A549 (cell line): ENCODE measurements around the gene C19orf81. TPM values are rescaled to one million over a fixed set of nuclear protein-coding genes. Genes with fewer than 3 reads are reported as not detected.

ENCODE experiments used
- ATAC-seq, 2 experiments: fragments of 200-7000 bp in 1 of 2; fragments of >200 bp in 1 of 2; cut with Nextera tagmentation in 1 of 2; cut with Tn5 transposase in 1 of 2; 3 replicates each; pipeline versions ENCODE4 v1.8.0 to v1.9.1; 2018 to 2020; ENCODE audit warnings: mild to moderate bottlenecking in 1 of 2, moderate library complexity in 1 of 2
- CTCF ChIA-PET: fragments of 300-600 bp; sonication (Branson Sonifier 250); formaldehyde crosslinking; extraction: SDS; loops from one replicate; lab custom pipeline; 2021; ENCODE audit warnings: antibody characterized with exemption, inconsistent platforms; lab: Yijun Ruan, JAX
- POLR2A ChIA-PET: fragments of 350-600 bp; formaldehyde crosslinking; extraction: SDS; loops from one replicate; lab custom pipeline; 2021; ENCODE audit warnings: antibody characterized with exemption, inconsistent platforms; lab: Yijun Ruan, JAX
- DNase-seq, 2 experiments: peaks; one replicate each; pipeline versions ENCODE4 v3.0.0 to v3.0.0-alpha.2; 2011 to 2016; ENCODE audit warnings: low read depth in 1 of 2, low spot score in 1 of 2
- FAIRE-seq: peaks from 2 replicates; lab custom pipeline; 2011; peaks lifted over from hg19 to GRCh38; lab: Jason Lieb, UNC
- H3K27ac ChIP-seq, 2 experiments: fragments of >200 bp; sonication (Bioruptor Twin); formaldehyde crosslinking; 3 replicates each; pipeline ENCODE4 v1.5.1; 2016 to 2017
- H3K4me1 ChIP-seq: fragments of >200 bp; sonication (Bioruptor Twin); formaldehyde crosslinking; 3 replicates; pipeline ENCODE4 v1.6.1; 2016
- H3K4me2 ChIP-seq: fragments of >200 bp; sonication (Bioruptor Twin); formaldehyde crosslinking; 3 replicates; pipeline ENCODE4 v1.6.1; 2016
- H3K4me3 ChIP-seq: fragments of >200 bp; sonication (Bioruptor Twin); formaldehyde crosslinking; 3 replicates; pipeline ENCODE4 v1.5.1; 2016
- H3K9me3 ChIP-seq: fragments of >200 bp; sonication (Bioruptor Twin); formaldehyde crosslinking; 3 replicates; pipeline ENCODE4 v1.6.1; 2016
- BHLHE40 ChIP-seq: IDR thresholded peaks from 2 replicates; pipeline ENCODE4 v1.6.1; 2012; ENCODE audit warnings: low read depth, low read length, inconsistent platforms
- EHF ChIP-seq: fragments of 250-450 bp; sonication (Bioruptor Pico); IDR thresholded peaks from 2 replicates; pipeline ENCODE4 v1.5.0; 2020; ENCODE audit warnings: mild to moderate bottlenecking
- EP300 ChIP-seq, 2 experiments: fragments of >200 bp; sonication (Bioruptor Twin); formaldehyde crosslinking; IDR thresholded peaks; 2 replicates in 1 of 2; 3 replicates in 1 of 2; pipeline ENCODE4 v1.6.1; 2016 to 2017
- FOSL2 ChIP-seq, 2 experiments: fragments of 450-650 bp in 1 of 2; fragments of >200 bp in 1 of 2; sonication (Bioruptor Twin) in 1 of 2; formaldehyde crosslinking; IDR thresholded peaks; 2 replicates each; pipeline versions ENCODE4 v1.5.0 to v1.6.1; 2016 to 2020; ENCODE audit warnings: mild to moderate bottlenecking in 1 of 2, moderate library complexity in 1 of 2
- HDAC2 ChIP-seq: fragments of 200-600 bp; sonication (generic); IDR thresholded peaks from 2 replicates; pipeline ENCODE4 v1.6.1; 2016
- HOXA7 ChIP-seq: fragments of 250-450 bp; sonication (Bioruptor Pico); IDR thresholded peaks from 2 replicates; pipeline ENCODE4 v1.5.0; 2020; ENCODE audit warnings: mild to moderate bottlenecking, moderate library complexity
- MYC ChIP-seq: IDR thresholded peaks from 2 replicates; pipeline ENCODE4 v1.6.1; 2012; ENCODE audit warnings: mild to moderate bottlenecking, inconsistent platforms, low read length, improper control_type of control experiment, borderline replicate concordance
- POLR2A ChIP-seq: IDR thresholded peaks from 2 replicates; pipeline ENCODE4 v1.6.1; 2012; ENCODE audit warnings: mild to moderate bottlenecking, low read length
- RAD21 ChIP-seq, 2 experiments: fragments of >200 bp in 1 of 2; sonication (Bioruptor Twin) in 1 of 2; formaldehyde crosslinking in 1 of 2; IDR thresholded peaks in 1 of 2; conservative IDR thresholded peaks in 1 of 2; 2 replicates in 1 of 2; 3 replicates in 1 of 2; pipeline ENCODE4 v1.6.1; 2012 to 2018; ENCODE audit warnings: inconsistent platforms in 1 of 2
- RARB ChIP-seq: fragments of 250-450 bp; sonication (Bioruptor Pico); IDR thresholded peaks from 2 replicates; pipeline ENCODE4 v1.8.0; 2021; ENCODE audit warnings: mild to moderate bottlenecking, moderate library complexity
- RFX5 ChIP-seq: fragments of 450-650 bp; IDR thresholded peaks from 2 replicates; pipeline ENCODE4 v1.7.1; 2014; ENCODE audit warnings: antibody characterized with exemption, mild to moderate bottlenecking, moderate library complexity
- SMC3 ChIP-seq: fragments of >200 bp; sonication (Bioruptor Twin); formaldehyde crosslinking; IDR thresholded peaks from 3 replicates; pipeline ENCODE4 v1.6.1; 2018; ENCODE audit warnings: inconsistent platforms
- ZC3H11A ChIP-seq: fragments of 450-650 bp; IDR thresholded peaks from 2 replicates; pipeline ENCODE4 v1.6.1; 2014; ENCODE audit warnings: antibody characterized with exemption, mild to moderate bottlenecking
- WGBS: methylation state at CpG from one replicate; pipeline ENCODE4 v1.1.6; 2017; ENCODE audit errors: missing lambda C conversion rate; 5-methylcytosine and 5-hydroxymethylcytosine counted together
- polyA plus RNA-seq, 4 experiments: library from polyadenylated mRNA; depleted of rRNA in 3 of 4; stranded (reverse); fragments of >200 nt; fragmentation: RNase III in 1 of 4; extraction: RNeasy Plus Mini Kit Qiagen cat#74134 plus additional on column Dnase treatment in 1 of 4; gene quantifications; 2 replicates in 3 of 4; 3 replicates in 1 of 4; pipeline ENCODE4 v1.2.3, GENCODE V29; 2011 to 2017
- TF ChIP-seq, protein P1 (sequence below): fragments of 150-350 bp; IDR thresholded peaks from 2 replicates; pipeline ENCODE4 v1.6.1; 2014; ENCODE audit warnings: low read depth, mild to moderate bottlenecking, low read length
- TF ChIP-seq, protein P2 (sequence below): IDR thresholded peaks from 2 replicates; pipeline ENCODE4 v1.6.1; 2012
- TF ChIP-seq, protein P3 (sequence below): IDR thresholded peaks from 2 replicates; pipeline ENCODE4 v1.6.1; 2012
- TF ChIP-seq, protein P4 (sequence below): fragments of >200 bp; sonication (Bioruptor Twin); formaldehyde crosslinking; IDR thresholded peaks from 3 replicates; pipeline ENCODE4 v1.5.1; 2016
- TF ChIP-seq, protein P5 (sequence below): fragments of 250-450 bp; sonication (Bioruptor Pico); IDR thresholded peaks from 2 replicates; pipeline ENCODE4 v1.5.0; 2020; ENCODE audit warnings: low read depth, mild to moderate bottlenecking, moderate library complexity

Gene C19orf81
- polyA plus RNA-seq, 2 of the 4 experiments (the other 2 are of a cell fraction), result 2.1 to 9.5 TPM

DNA sequence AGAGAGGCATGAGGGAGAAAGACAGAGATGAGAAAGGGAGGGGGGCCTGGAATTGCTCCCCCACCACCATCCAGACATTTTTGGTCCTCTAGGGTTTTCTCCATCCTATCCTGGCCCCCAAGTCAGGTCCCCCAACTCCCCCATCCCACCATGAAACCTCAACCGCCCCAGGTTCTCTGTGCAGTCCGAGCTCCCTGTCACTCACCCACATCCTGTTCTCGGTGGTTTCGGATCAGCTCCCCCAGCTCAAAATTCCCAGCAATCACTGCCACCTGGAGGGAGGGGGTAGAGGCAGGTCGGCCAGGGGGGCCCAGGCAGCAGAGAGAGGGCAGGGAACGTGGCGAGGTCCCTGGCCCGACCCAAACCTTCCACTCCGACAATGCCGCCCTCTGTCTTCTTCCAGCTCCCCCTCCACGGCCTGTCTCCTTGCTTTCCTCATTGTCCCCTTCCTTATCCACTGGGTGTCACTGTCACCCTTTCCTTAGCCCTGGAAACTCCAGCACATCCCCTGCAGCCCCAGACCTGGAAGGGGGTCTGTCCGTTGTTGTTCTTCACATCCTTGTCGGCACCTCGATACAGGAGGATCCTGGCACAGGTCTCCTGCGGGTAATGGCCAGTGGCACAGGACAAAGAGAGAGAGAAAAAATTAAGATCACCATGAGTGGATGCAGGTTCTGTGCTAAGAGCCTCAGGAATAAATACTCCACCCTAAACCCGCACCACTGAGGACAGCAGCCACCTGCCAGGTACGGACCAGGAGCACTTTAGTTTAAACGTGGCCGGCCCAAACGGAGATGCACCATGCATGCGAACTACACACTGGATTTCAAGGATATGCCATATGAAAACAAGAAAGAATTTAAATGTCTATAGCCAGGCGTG lies 54.9 kb downstream of the C19orf81 start:
- 12% methylated on average over 22 of the region's 22 CpGs for WGBS
- ChIA-PET CTCF (interaction anchor here (0.6 to 7.3 kb wide), 24 partner anchors 8 to 720 kb away, joined by 3 to 111 read pairs (median 5); partner anchors contain the start of genes CLEC11A and SHANK1), POLR2A (no interaction called here)
- Histone ChIP-seq H3K4me3 (no peak overlapping the region), H3K27ac (no peak overlapping the region), H3K4me1 (peaks cover 13% of the 10 kb centered on the region; the same call in 1 of the 3 replicates), H3K9me3 (no peaks in the 10 kb centered on the region), H3K4me2 (peak overlapping the region; percentile 43; the same call in 2 of the 3 replicates)
- DNase-seq, result peak; percentile 58 to 68
- FAIRE-seq, result no peak
- peak; percentile 42 for TF ChIP-seq SMC3
- TF ChIP-seq, protein P1, sequence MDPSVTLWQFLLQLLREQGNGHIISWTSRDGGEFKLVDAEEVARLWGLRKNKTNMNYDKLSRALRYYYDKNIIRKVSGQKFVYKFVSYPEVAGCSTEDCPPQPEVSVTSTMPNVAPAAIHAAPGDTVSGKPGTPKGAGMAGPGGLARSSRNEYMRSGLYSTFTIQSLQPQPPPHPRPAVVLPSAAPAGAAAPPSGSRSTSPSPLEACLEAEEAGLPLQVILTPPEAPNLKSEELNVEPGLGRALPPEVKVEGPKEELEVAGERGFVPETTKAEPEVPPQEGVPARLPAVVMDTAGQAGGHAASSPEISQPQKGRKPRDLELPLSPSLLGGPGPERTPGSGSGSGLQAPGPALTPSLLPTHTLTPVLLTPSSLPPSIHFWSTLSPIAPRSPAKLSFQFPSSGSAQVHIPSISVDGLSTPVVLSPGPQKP, result no peak
- no peak for TF ChIP-seq EHF (CRISPR knock-in tag)
- TF ChIP-seq, protein P2, sequence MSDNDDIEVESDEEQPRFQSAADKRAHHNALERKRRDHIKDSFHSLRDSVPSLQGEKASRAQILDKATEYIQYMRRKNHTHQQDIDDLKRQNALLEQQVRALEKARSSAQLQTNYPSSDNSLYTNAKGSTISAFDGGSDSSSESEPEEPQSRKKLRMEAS, result no peak
- TF ChIP-seq, protein P3, sequence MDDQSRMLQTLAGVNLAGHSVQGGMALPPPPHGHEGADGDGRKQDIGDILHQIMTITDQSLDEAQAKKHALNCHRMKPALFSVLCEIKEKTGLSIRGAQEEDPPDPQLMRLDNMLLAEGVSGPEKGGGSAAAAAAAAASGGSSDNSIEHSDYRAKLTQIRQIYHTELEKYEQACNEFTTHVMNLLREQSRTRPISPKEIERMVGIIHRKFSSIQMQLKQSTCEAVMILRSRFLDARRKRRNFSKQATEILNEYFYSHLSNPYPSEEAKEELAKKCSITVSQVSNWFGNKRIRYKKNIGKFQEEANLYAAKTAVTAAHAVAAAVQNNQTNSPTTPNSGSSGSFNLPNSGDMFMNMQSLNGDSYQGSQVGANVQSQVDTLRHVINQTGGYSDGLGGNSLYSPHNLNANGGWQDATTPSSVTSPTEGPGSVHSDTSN, result no peak
- TF ChIP-seq HDAC2, result no peak
- TF ChIP-seq FOSL2 (IDR thresholded peaks at IDR 0.05), result no peak
- no peak for TF ChIP-seq FOSL2 (CRISPR knock-in tag; IDR thresholded peaks at IDR 0.05)
- no peak for TF ChIP-seq BHLHE40
- no peak for TF ChIP-seq RARB (CRISPR knock-in tag)
- no peak for TF ChIP-seq POLR2A
- TF ChIP-seq ZC3H11A, result no peak
- TF ChIP-seq RAD21 (conservative IDR thresholded peaks at IDR 0.05 in 1 of 2, IDR thresholded peaks at IDR 0.05 in 1 of 2), result peak; percentile 65 to 78
- TF ChIP-seq, protein P4, sequence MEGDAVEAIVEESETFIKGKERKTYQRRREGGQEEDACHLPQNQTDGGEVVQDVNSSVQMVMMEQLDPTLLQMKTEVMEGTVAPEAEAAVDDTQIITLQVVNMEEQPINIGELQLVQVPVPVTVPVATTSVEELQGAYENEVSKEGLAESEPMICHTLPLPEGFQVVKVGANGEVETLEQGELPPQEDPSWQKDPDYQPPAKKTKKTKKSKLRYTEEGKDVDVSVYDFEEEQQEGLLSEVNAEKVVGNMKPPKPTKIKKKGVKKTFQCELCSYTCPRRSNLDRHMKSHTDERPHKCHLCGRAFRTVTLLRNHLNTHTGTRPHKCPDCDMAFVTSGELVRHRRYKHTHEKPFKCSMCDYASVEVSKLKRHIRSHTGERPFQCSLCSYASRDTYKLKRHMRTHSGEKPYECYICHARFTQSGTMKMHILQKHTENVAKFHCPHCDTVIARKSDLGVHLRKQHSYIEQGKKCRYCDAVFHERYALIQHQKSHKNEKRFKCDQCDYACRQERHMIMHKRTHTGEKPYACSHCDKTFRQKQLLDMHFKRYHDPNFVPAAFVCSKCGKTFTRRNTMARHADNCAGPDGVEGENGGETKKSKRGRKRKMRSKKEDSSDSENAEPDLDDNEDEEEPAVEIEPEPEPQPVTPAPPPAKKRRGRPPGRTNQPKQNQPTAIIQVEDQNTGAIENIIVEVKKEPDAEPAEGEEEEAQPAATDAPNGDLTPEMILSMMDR, result peak; percentile 53
- no peak for TF ChIP-seq MYC
- peak; percentile 54 to 72 for ATAC-seq

DNA sequence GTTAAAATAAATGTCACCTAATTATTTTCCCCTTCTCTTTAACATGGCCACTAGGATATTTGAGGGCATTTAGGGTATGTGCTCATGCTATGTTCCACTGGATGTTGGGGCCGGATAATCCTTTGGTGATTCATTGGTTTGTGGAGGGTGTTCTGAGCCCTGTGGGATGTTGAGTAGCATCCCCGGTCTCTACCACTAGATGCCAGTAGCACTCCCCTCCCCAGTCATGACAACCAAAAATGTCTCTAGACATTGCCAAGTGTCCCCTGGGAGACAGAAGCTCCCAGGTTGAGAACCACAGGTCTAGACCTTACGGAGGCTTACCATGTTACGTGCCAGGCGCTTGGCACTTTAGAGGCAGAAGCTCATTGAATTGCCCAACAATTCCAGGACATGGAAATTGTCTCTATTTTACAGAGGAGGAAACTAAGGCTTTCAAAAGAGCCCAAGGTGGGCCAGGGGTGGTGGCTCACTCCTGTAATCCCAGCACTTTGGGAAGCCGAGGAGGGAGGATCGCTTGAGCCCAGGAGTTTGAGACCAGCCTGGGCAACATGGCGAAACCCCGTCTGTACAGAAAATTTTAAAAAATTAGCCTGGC lies 56.3 kb downstream of the C19orf81 start:
- Histone ChIP-seq H3K27ac (no peak overlapping the region), H3K4me2 (no peak overlapping the region), H3K9me3 (no peaks in the 10 kb centered on the region), H3K4me1 (peaks cover 13% of the 10 kb centered on the region; the same call in 1 of the 3 replicates), H3K4me3 (no peak overlapping the region)
- FAIRE-seq (peak; percentile 97), ATAC-seq (peak; percentile 84 to 88), DNase-seq (peak; percentile 79 to 95)
- POLR2A ChIA-PET, result interaction anchor here (1.5 kb wide), 1 partner anchor 19 kb away, joined by 7 read pairs; no protein-coding TSS in a partner anchor
- 2% methylated on average over 9 of the region's 9 CpGs for WGBS
- CTCF ChIA-PET, result interaction anchor here (0.6 to 7.3 kb wide), 29 partner anchors 8 to 410 kb away, joined by 3 to 111 read pairs (median 3); partner anchors contain the start of genes CLEC11A and SHANK1
- TF ChIP-seq HOXA7 (CRISPR knock-in tag) (no peak), RAD21 (conservative IDR thresholded peaks at IDR 0.05 in 1 of 2, IDR thresholded peaks at IDR 0.05 in 1 of 2) (peak; percentile 73 to 76), EP300 (IDR thresholded peaks at IDR 0.05) (no peak), FOSL2 (IDR thresholded peaks at IDR 0.05) (no peak), FOSL2 (CRISPR knock-in tag; IDR thresholded peaks at IDR 0.05) (peak; percentile 33; the same call in 1 of the 2 replicates), SMC3 (peak; percentile 65), RFX5 (peak; percentile 19; the same call in 1 of the 2 replicates)
- TF ChIP-seq, protein P4, result peak; percentile 80
- TF ChIP-seq, protein P5, sequence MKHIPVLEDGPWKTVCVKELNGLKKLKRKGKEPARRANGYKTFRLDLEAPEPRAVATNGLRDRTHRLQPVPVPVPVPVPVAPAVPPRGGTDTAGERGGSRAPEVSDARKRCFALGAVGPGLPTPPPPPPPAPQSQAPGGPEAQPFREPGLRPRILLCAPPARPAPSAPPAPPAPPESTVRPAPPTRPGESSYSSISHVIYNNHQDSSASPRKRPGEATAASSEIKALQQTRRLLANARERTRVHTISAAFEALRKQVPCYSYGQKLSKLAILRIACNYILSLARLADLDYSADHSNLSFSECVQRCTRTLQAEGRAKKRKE, result no peak
